Endodermal cell (in vitro differentiated cells): ENCODE data around the gene ZNF70. TPM values are rescaled to one million over a fixed set of nuclear protein-coding genes. Genes with fewer than 3 reads are reported as not detected.

Experiments
- DNase-seq: peaks from one replicate; pipeline ENCODE4 v3.0.0-alpha.2; 2017
- H3K27ac ChIP-seq: 2 replicates; pipeline ENCODE4 v1.5.1; 2013; ENCODE audit warnings: mild to moderate bottlenecking, low read depth, low read length, moderate library complexity
- H3K27me3 ChIP-seq: 2 replicates; pipeline ENCODE4 v1.6.1; 2013; ENCODE audit warnings: mild to moderate bottlenecking, low read length, moderate library complexity; ENCODE audit not compliant: insufficient read depth, control insufficient read depth, poor library complexity, severe bottlenecking
- H3K36me3 ChIP-seq: 2 replicates; pipeline ENCODE4 v1.7.0; 2013; ENCODE audit warnings: mild to moderate bottlenecking, low read length, moderate library complexity; ENCODE audit not compliant: control insufficient read depth, insufficient read depth
- H3K4me1 ChIP-seq: one replicate; pipeline ENCODE4 v1.7.0; 2013; ENCODE audit warnings: low read length; ENCODE audit not compliant: control insufficient read depth, insufficient read depth
- H3K4me3 ChIP-seq: 2 replicates; pipeline ENCODE4 v1.5.1; 2013; ENCODE audit warnings: mild to moderate bottlenecking, low read length, moderate library complexity
- H3K9ac ChIP-seq: 2 replicates; pipeline ENCODE4 v1.6.1; 2013; ENCODE audit warnings: mild to moderate bottlenecking, low read length, moderate library complexity; ENCODE audit not compliant: poor library complexity, severe bottlenecking; ENCODE audit errors: extremely low read depth
- H3K9me3 ChIP-seq: 2 replicates; pipeline ENCODE4 v1.6.1; 2013; ENCODE audit warnings: mild to moderate bottlenecking, low read length, moderate library complexity; ENCODE audit not compliant: control insufficient read depth
- H3K27ac Mint-ChIP-seq: 2 replicates; pipeline ENCODE4 v1.8.0; 2020; ENCODE audit warnings: mixed read lengths
- H3K27me3 Mint-ChIP-seq: 2 replicates; pipeline ENCODE4 v1.8.0; 2021; ENCODE audit warnings: mild to moderate bottlenecking, mixed read lengths; ENCODE audit not compliant: insufficient read depth
- H3K36me3 Mint-ChIP-seq: 2 replicates; pipeline ENCODE4 v1.8.0; 2020; ENCODE audit warnings: low read depth, mixed read lengths
- H3K4me1 Mint-ChIP-seq: 2 replicates; pipeline ENCODE4 v1.8.0; 2020; ENCODE audit warnings: mixed read lengths
- H3K4me3 Mint-ChIP-seq: 2 replicates; pipeline ENCODE4 v1.8.0; 2020; ENCODE audit warnings: mild to moderate bottlenecking, moderate library complexity, mixed read lengths
- H3K9me3 Mint-ChIP-seq: 2 replicates; pipeline ENCODE4 v1.8.0; 2020; ENCODE audit warnings: mild to moderate bottlenecking, mixed read lengths
- CTCF ChIP-seq: fragments of 200-600 bp; sonication (generic); conservative IDR thresholded peaks from 2 replicates; pipeline ENCODE4 v1.5.0; 2021; ENCODE audit warnings: antibody characterized with exemption, mild to moderate bottlenecking
- WGBS, 2 experiments: methylation state at CpG; one replicate each; pipeline versions ENCODE4 v1.1.5 to v1.1.7; 2013; ENCODE audit warnings: missing lambda C conversion rate in 2 of 2, mixed read lengths in 1 of 2; ENCODE audit not compliant: insufficient coverage in 1 of 2, insufficient read length in 1 of 2; 5-methylcytosine and 5-hydroxymethylcytosine counted together
- total RNA-seq, 2 donors: library from RNA; stranded (reverse); fragmentation: NEBNext Ultra II Directional in 1 of 2; extraction: Animal tissue kit (Norgen Biotek cat#: 25700) in 1 of 2; gene quantifications; 2 replicates in 1 of 2; 3 replicates in 1 of 2; pipeline ENCODE4 v1.2.1, GENCODE V29; 2021

ZNF70 gene
- total RNA-seq, 2 donors from 2014 or later, result 4.7 to 5.7 TPM

- Mint-ChIP-seq H3K27ac (peak overlapping the region; percentile 77), H3K4me1 (peaks cover 15% of the 10 kb centered on the region), H3K9me3 (no peaks in the 10 kb centered on the region), H3K27me3 (peaks cover 14% of the 10 kb centered on the region), H3K4me3 (peak overlapping the region; percentile 68), H3K36me3 (no peaks in the 10 kb centered on the region)
- Histone ChIP-seq H3K9ac (peak overlapping the region; percentile 64), H3K27ac (no peak overlapping the region), H3K36me3 (peaks cover 4% of the 10 kb centered on the region), H3K27me3 (no peaks in the 10 kb centered on the region), H3K4me1 (peaks cover 3% of the 10 kb centered on the region), H3K4me3 (peak overlapping the region; percentile 86), H3K9me3 (no peaks in the 10 kb centered on the region)
- DNase-seq, result no peak
- 3 to 12% methylated on average over 6 to 22 of the region's 27 CpGs for WGBS, 2 experiments
- TF ChIP-seq CTCF, result no peak
Measured at GRCh38 chr22:23767303-23767672, 16.4 kb upstream of the ZNF70 start.

GRCh38 chr22:23764899-23765881 is 14.3 kb upstream of the ZNF70 start:
- Histone ChIP-seq H3K9me3 (no peaks in the 10 kb centered on the region), H3K9ac (no peak overlapping the region), H3K36me3 (peaks cover 4% of the 10 kb centered on the region), H3K27ac (no peak overlapping the region), H3K4me1 (no peaks in the 10 kb centered on the region), H3K4me3 (peak overlapping the region; percentile 17), H3K27me3 (no peaks in the 10 kb centered on the region)
- H3K36me3 Mint-ChIP-seq, result no peaks in the 10 kb centered on the region
- peaks cover 19% of the 10 kb centered on the region for H3K27me3 Mint-ChIP-seq
- no peak for DNase-seq
- no peak overlapping the region for H3K4me3 Mint-ChIP-seq
- H3K9me3 Mint-ChIP-seq, result no peaks in the 10 kb centered on the region
- H3K4me1 Mint-ChIP-seq, result peaks cover 11% of the 10 kb centered on the region
- 94 to 97% methylated on average over 7 to 9 of the region's 9 CpGs for WGBS, 2 experiments
- no peak for TF ChIP-seq CTCF
- no peak overlapping the region for H3K27ac Mint-ChIP-seq

GRCh38 chr22:23763954-23764353 is 13.0 kb upstream of the ZNF70 start:
- Histone ChIP-seq H3K4me3 (no peak overlapping the region), H3K9ac (no peak overlapping the region), H3K4me1 (no peaks in the 10 kb centered on the region), H3K9me3 (no peaks in the 10 kb centered on the region), H3K27me3 (no peaks in the 10 kb centered on the region), H3K36me3 (peaks cover 4% of the 10 kb centered on the region), H3K27ac (no peak overlapping the region)
- Mint-ChIP-seq H3K4me3 (peak overlapping the region; percentile 38), H3K4me1 (peaks cover 11% of the 10 kb centered on the region), H3K27me3 (peaks cover 14% of the 10 kb centered on the region), H3K27ac (no peak overlapping the region), H3K36me3 (no peaks in the 10 kb centered on the region), H3K9me3 (no peaks in the 10 kb centered on the region)
- DNase-seq, result no peak
- WGBS, 2 experiments, result 88 to 92% methylated on average over 4 to 7 of the region's 7 CpGs
- no peak for TF ChIP-seq CTCF
